GM18502 (cell line): ENCODE results near the gene ZNF684.
"Not testable (repeated sequence)": the region's sequence is repeated elsewhere in the genome, so short reads cannot be mapped to it uniquely, and the experiment has no call there.

Experiments used
- ATAC-seq: cut with Tn5 transposase; IDR thresholded peaks from one replicate; pipeline ENCODE4 v1.9.1; 2021; ENCODE audit warnings: mild to moderate bottlenecking; ENCODE audit not compliant: unreplicated experiment, poor library complexity

The ZNF684 gene

DNA sequence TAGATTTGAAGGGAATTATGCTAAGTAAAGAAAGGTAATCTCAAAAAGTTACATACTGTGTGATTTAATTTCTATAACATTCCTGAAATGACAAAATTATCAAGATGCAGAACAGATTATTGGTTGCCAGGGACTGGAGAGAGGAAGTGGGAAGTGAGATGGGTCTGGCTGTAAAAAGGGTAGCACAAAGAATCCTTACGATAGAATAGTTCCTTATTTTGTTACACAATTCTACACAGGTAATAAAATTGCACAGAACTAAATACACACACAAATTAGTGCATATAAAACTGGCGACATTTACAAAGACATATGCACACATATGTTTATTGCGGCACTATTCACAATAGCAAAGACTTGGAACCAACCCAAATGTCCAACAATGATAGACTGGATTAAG, 33.5 kb downstream of the ZNF684 start:
- no peak for ATAC-seq

DNA sequence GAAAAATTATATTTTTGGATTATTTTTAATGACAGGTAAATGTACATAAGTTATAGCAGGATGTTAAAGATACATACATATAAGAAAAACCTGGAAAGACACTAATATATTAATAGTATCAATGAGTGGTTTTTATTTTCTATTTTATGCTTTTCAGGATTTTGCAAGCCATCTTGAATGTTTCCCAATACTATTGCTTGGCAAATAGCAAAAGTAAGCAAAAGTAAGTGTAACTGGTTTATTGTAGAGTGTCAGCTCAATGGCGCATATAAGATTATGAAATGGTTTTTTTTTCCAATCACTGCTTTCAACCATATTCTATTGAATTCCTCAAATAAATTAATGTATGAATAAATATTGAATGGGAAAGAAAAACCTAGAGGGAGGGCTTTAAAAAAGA, 36.4 kb downstream of the ZNF684 start:
- ATAC-seq = no peak

DNA sequence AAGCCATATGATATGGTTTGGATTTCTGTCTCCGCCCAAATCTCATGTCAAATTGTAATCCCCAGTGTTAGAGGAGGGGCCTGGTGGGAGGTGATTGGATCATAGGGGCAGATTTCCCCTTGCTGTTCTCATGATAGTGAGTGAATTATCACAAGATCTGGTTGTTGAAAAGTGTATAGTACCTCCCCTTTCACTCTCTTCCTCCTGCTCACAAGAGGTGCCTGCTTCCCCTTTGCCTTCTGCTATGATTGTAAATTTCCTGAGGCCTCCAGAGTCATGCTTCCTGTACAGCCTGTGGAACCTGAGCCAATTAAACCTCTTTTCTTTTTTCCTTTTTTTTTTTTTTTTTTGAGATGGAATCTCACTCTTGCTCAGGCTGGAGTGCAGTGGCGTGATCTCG, 43.4 kb downstream of the ZNF684 start:
- not testable (repeated sequence) for ATAC-seq

DNA sequence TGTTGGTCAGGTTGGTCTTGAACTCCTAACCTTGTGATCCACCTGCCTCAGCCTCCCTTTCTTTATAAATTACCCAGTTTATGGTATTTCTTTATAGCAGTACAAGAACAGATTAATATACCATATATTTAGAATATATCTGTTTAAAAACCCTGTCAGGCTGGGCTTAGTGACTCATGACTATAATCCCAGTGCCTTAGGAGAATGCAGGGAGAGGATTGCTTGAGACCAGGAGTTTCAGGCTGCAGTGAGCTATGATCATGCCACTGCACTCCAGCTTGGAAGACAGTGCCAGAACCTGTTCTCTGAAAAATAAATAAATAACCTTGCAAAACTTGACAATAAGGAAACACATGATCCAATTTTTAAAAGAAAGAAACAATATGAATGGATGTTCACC, 43.9 kb downstream of the ZNF684 start:
- ATAC-seq = no peak

DNA sequence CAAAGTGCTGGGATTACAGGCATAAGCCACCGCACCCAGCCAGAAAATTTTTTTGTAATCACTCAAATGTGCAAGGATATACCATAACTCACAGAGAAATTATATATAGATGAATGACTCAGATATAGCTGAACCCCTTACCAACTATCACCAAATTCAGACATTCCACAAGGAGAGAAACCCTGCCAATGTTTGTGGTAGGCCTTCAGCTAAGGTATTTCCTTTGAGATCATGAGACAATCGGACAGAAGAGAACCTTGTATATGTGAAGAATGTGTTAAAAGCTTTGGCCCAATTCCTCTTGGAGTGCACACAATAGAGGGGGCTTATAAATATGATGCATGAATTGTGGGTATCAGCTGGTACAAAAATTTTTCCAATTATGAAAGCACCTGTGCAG, 50.7 kb downstream of the ZNF684 start:
- no peak for ATAC-seq

DNA sequence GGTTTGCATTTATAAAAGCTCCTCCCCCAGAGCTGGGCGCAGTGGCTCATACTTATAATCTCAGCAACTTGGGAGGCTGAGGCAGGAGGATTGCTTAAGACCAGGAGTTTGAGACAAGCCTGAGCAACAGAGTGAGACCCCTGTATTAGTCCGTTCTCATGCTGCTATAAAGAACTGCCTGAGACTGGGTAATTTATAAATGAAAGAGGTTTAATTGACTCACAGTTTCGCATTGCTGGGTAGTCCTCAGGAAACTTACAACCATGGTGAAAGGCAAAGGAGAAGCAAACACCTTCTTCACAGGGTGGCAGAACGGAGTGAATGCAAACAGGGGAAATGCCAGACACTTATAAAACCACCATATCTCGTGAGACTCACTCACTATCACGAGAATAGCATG, 52.5 kb downstream of the ZNF684 start:
- ATAC-seq = no peak

DNA sequence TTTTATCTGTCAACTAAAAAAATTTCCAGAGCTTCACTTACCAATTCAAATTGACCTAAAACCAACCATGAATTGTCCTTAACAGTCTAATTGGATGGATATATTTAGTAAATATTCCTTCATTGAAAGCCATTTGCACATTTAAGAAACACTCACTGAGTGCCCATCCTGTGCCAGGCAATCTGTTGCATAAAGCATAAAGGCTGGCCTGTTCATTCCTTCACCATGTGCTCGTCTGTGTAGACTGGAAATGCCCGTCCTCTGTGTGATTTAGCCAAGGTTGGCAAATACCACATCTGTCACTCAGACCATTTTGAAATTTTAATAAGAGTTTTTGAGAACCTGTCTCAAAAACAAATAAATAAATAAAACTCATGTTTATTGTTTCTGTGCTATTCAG, 57.1 kb downstream of the ZNF684 start:
- no peak for ATAC-seq

DNA sequence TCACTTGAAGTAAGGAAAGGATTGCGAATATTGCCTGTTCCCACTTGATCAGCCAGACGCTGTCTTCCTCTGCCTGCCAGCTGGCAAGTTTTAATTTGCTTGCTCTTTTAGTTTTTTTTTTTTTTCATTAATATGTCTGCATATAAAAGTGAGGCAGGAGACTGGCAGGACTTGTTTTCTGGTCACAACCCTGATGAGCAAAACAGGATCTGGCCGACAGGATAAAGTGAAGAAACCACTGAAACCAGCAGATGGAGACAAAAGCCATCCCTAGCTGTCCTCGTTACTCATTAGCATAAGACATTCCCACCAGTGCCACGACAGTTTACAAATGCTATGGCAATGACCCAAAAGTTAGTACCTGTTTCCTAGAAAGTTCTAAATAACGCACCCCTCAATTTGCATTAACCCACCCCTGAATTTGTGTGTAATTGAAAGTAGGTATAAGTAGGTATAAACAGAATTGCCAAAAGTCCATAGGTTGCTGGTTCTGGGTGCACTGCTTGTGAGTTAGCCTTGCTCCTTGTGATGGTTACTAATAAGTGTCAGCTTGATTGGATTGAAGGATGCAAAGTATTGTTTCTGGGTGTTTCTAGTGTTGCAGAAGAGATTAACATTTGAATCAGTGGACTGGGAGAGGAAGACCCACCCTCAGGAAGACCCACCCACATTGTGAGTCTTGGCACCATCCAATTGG, 60.8 kb downstream of the ZNF684 start:
- ATAC-seq = no peak

DNA sequence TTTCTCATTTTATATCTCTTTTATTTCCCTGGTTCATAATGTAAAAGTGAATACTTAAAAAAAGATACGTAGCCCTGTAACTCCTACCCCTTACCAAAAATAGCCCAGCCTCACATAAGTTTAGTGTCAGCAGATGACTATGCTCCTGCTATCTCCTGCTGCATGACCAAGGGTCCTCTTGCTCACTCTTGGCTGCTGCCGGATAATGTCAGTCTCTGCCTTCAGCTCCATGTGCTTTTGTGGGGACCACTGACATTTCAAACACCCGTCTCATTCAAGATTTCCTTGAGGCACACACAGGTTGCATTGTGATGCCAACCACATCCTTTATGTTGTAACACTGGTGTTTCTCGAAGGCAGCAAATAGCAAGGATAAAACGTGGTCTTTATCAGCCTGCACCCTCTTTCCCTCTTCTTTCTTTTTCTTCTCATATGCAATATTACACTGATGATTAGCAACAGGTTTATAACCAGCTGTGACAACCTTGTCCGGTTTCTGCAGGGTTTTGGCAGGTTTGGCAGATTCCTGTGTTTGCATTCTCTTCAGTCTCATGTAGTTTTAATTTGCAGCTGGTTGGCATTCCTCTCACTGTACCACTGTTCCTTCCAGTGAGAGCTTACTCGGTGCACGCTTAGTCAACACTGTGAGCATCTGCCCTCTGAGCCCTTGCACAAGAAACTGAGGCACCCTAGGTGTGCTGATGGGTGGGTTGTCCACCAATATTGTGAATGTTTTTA, 62.2 kb downstream of the ZNF684 start:
- ATAC-seq = no peak

DNA sequence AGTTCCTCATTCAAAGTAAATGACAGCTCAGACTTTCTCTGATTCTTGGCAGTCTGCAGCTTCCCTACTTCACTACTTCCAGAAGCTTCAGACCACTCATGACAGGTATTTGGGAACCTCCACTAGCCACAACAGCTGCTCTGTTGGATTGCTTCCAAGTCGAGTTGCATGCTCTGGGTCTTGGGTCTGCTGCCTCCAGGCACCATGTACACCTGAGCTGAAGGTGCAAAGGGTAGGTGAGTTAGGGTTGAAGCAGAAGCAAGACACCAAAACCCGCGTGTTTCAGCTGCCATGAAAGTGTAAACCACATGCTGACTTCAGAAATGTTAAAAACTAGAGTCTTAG, 62.7 kb downstream of the ZNF684 start:
- ATAC-seq = no peak

DNA sequence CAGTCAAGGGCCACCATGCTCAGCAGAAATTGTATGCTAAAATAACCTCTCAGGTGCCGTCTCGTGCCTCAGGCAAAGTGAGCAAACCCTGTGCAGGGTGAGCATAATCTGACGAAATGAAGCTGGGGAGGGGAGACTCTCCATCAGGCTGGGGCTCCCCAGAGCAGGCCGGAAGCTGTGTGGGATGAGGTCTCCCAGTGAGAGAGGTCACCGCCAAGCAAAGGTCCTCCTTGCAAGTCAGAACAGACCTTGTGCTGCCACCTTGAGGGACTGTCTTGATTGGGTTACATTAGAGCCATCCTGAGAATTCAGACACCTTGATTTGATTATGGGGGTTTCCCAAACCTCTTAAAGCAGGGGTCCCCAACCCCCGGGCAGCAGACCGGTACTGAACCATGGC, 64.2 kb downstream of the ZNF684 start:
- no peak for ATAC-seq
